Measurements from ENCODE around the gene CAMK2B.
"Not testable (repeated sequence)": the region's sequence is repeated elsewhere in the genome, so short reads cannot be mapped to it uniquely, and the experiment has no call there.

CAMK2B gene

GRCh38 chr7:44172352-44172751 is 153.0 kb downstream of the CAMK2B start:
- DNase-seq (ENCODE audit: low read depth in 2 of 2) = no peak

GRCh38 chr7:44171901-44172300 is 153.5 kb downstream of the CAMK2B start:
- not testable (repeated sequence) for DNase-seq (ENCODE audit: low read depth in 2 of 2)

DNA sequence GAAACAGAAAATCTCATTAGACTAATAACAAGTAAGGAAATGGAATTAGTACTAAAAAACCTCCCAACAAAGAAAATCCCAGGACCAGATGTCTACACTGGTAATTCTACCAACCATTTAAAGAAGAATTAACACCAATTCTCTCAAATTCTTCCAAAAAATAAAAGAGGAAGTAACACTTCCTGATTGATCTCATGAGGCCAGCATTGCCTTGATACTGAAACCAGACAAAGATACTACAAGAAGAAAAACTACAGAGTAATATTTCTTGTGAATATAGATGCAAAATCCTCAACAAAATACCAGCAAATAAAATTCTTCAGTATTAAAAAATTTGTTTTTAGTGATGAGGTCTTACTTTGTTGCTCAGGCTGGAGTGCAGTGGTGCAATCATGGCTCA is 157.5 kb downstream of the CAMK2B start:
- DNase-seq (ENCODE audit: low read depth in 2 of 2) = no peak
